ENCODE data around the gene NTM.

NTM gene

GRCh38 chr11:132248580-132248979, 878.2 kb downstream of the NTM start:
- no peak for TF ChIP-seq ZNF274 (IDR thresholded peaks at IDR 0.05; ENCODE audit: low read depth, low read length)
- H3K4me3 ChIP-seq (ENCODE audit: low read length) = no peak overlapping the region

- no peak overlapping the region for H3K4me3 ChIP-seq (ENCODE audit: low read length)
- TF ChIP-seq ZNF274 (IDR thresholded peaks at IDR 0.05; ENCODE audit: low read depth, low read length) = no peak
These were observed 878.8 kb downstream of the NTM start for GRCh38 chr11:132249256-132249655.

- H3K4me3 ChIP-seq (ENCODE audit: low read length) = no peak overlapping the region
- TF ChIP-seq ZNF274 (IDR thresholded peaks at IDR 0.05; ENCODE audit: low read depth, low read length) = no peak
These were observed 880.6 kb downstream of the NTM start for GRCh38 chr11:132251061-132251460.

GRCh38 chr11:132253469-132254264, 883.3 kb downstream of the NTM start:
- TF ChIP-seq ZNF274 (IDR thresholded peaks at IDR 0.05; ENCODE audit: low read depth, low read length) = no peak
- no peak overlapping the region for H3K4me3 ChIP-seq (ENCODE audit: low read length)

- H3K4me3 ChIP-seq (ENCODE audit: low read length) = no peak overlapping the region
- no peak for TF ChIP-seq ZNF274 (IDR thresholded peaks at IDR 0.05; ENCODE audit: low read depth, low read length)
These were observed 884.5 kb downstream of the NTM start for GRCh38 chr11:132254906-132255305.

- no peak for TF ChIP-seq ZNF274 (IDR thresholded peaks at IDR 0.05; ENCODE audit: low read depth, low read length)
- no peak overlapping the region for H3K4me3 ChIP-seq (ENCODE audit: low read length)
These were observed 886.3 kb downstream of the NTM start for GRCh38 chr11:132256528-132257279.

- no peak for TF ChIP-seq ZNF274 (IDR thresholded peaks at IDR 0.05; ENCODE audit: low read depth, low read length)
These were observed 887.5 kb downstream of the NTM start for GRCh38 chr11:132257871-132258270.

GRCh38 chr11:132258875-132259274, 888.5 kb downstream of the NTM start:
- no peak for TF ChIP-seq ZNF274 (IDR thresholded peaks at IDR 0.05; ENCODE audit: low read depth, low read length)
- no peak overlapping the region for H3K4me3 ChIP-seq (ENCODE audit: low read length)

More at GRCh38 chr11:132257871-132258270, 887.5 kb downstream of the NTM start:
- no peak overlapping the region for H3K4me3 ChIP-seq (ENCODE audit: low read length)

- no peak overlapping the region for H3K4me3 ChIP-seq (ENCODE audit: low read length)
- TF ChIP-seq ZNF274 (IDR thresholded peaks at IDR 0.05; ENCODE audit: low read depth, low read length) = no peak
These were observed 890.2 kb downstream of the NTM start for GRCh38 chr11:132260636-132261035.

GRCh38 chr11:132263241-132263640, 892.8 kb downstream of the NTM start:
- no peak for TF ChIP-seq ZNF274 (IDR thresholded peaks at IDR 0.05; ENCODE audit: low read depth, low read length)
- H3K4me3 ChIP-seq (ENCODE audit: low read length) = no peak overlapping the region

GRCh38 chr11:132263875-132264274, 893.5 kb downstream of the NTM start:
- no peak for TF ChIP-seq ZNF274 (IDR thresholded peaks at IDR 0.05; ENCODE audit: low read depth, low read length)
- H3K4me3 ChIP-seq (ENCODE audit: low read length) = no peak overlapping the region

- H3K4me3 ChIP-seq (ENCODE audit: low read length) = no peak overlapping the region
- TF ChIP-seq ZNF274 (IDR thresholded peaks at IDR 0.05; ENCODE audit: low read depth, low read length) = no peak
These were observed 894.2 kb downstream of the NTM start for GRCh38 chr11:132264616-132265015.

- H3K4me3 ChIP-seq (ENCODE audit: low read length) = no peak overlapping the region
- no peak for TF ChIP-seq ZNF274 (IDR thresholded peaks at IDR 0.05; ENCODE audit: low read depth, low read length)
These were observed 908.6 kb downstream of the NTM start for GRCh38 chr11:132278801-132279574.

- no peak overlapping the region for H3K4me3 ChIP-seq (ENCODE audit: low read length)
- TF ChIP-seq ZNF274 (IDR thresholded peaks at IDR 0.05; ENCODE audit: low read depth, low read length) = no peak
These were observed 913.6 kb downstream of the NTM start for GRCh38 chr11:132284048-132284447.
